ENCODE results near the gene PHACTR2. TPM values are rescaled to one million over a fixed set of nuclear protein-coding genes. Genes with fewer than 3 reads are reported as not detected.
A peak's percentile ranks its signal among the peaks of the same experiment; 100 is the strongest.

The PHACTR2 gene
- total RNA-seq, 4 donors from 2014 or later: 95.0 to 127 (median 111) TPM

GRCh38 chr6:143761074-143761473 is 83.3 kb downstream of the PHACTR2 start:
- DNase-seq: no peak
- Histone ChIP-seq H3K4me1 (peaks cover 19 to 23% of the 10 kb centered on the region in 2 donors), H3K27me3 (no peaks in the 10 kb centered on the region), H3K36me3 (no peaks in the 10 kb centered on the region), H3K9me3 (no peaks in the 10 kb centered on the region), H3K27ac (no peak overlapping the region), H3K4me3 (replicated peaks in 1 of 3) (no peak overlapping the region)
- TF ChIP-seq CTCF (IDR thresholded peaks at IDR 0.05) (no peak), POLR2A (IDR thresholded peaks at IDR 0.05) (no peak)
- intact Hi-C loops (cut with DNase I): no loop called here

- DNase-seq: no peak
- intact Hi-C loops (cut with DNase I): no loop called here
- Histone ChIP-seq H3K27me3 (no peaks in the 10 kb centered on the region), H3K4me3 (replicated peaks in 1 of 3) (no peak overlapping the region), H3K27ac (no peak overlapping the region), H3K36me3 (no peaks in the 10 kb centered on the region), H3K4me1 (peaks cover 25 to 28% of the 10 kb centered on the region in 2 donors), H3K9me3 (no peaks in the 10 kb centered on the region)
- TF ChIP-seq POLR2A (IDR thresholded peaks at IDR 0.05) (no peak), CTCF (IDR thresholded peaks at IDR 0.05) (no peak)
- 59 to 83% methylated on average over 3 of the region's 3 CpGs for WGBS, 2 donors
Measured at GRCh38 chr6:143762126-143762525, 84.4 kb downstream of the PHACTR2 start.

GRCh38 chr6:143765422-143766184 is 87.8 kb downstream of the PHACTR2 start:
- H3K27me3 ChIP-seq: no peaks in the 10 kb centered on the region
- peaks cover 24 to 25% of the 10 kb centered on the region in 2 donors for H3K4me1 ChIP-seq
- DNase-seq: peak; percentile 58 to 72
- 30 to 45% methylated on average over 8 of the region's 8 CpGs for WGBS, 2 donors
- intact Hi-C loops (cut with DNase I): no loop called here
- no peaks in the 10 kb centered on the region for H3K9me3 ChIP-seq
- no peak overlapping the region for H3K4me3 ChIP-seq (replicated peaks in 1 of 3)
- TF ChIP-seq POLR2A (IDR thresholded peaks at IDR 0.05) (no peak), CTCF (IDR thresholded peaks at IDR 0.05) (no peak)
- no peaks in the 10 kb centered on the region for H3K36me3 ChIP-seq
- H3K27ac ChIP-seq: peak overlapping the region; percentile 50 to 57 (median 55)

GRCh38 chr6:143766185-143766553 is 88.4 kb downstream of the PHACTR2 start:
- TF ChIP-seq POLR2A (IDR thresholded peaks at IDR 0.05) (no peak), CTCF (IDR thresholded peaks at IDR 0.05) (no peak)
- DNase-seq: no peak
- Histone ChIP-seq H3K27me3 (no peaks in the 10 kb centered on the region), H3K4me1 (peaks cover 24 to 25% of the 10 kb centered on the region in 2 donors), H3K27ac (peak overlapping the region in 1 of 3 donors; percentile 50), H3K36me3 (no peaks in the 10 kb centered on the region), H3K4me3 (replicated peaks in 1 of 3) (no peak overlapping the region), H3K9me3 (no peaks in the 10 kb centered on the region)
- WGBS, 2 donors: 95 to 100% methylated on average over 1 of the region's 1 CpG
- intact Hi-C loops (cut with DNase I): no loop called here

- Histone ChIP-seq H3K27me3 (no peaks in the 10 kb centered on the region), H3K36me3 (no peaks in the 10 kb centered on the region), H3K4me1 (peaks cover 18 to 23% of the 10 kb centered on the region in 2 donors), H3K9me3 (no peaks in the 10 kb centered on the region), H3K27ac (no peak overlapping the region), H3K4me3 (replicated peaks in 1 of 3) (no peak overlapping the region)
- no peak for DNase-seq
- TF ChIP-seq POLR2A (IDR thresholded peaks at IDR 0.05) (no peak), CTCF (IDR thresholded peaks at IDR 0.05) (no peak)
- intact Hi-C loops (cut with DNase I): no loop called here
- WGBS, 2 donors: 96 to 97% methylated on average over 2 of the region's 2 CpGs
Measured at GRCh38 chr6:143767433-143767832, 89.7 kb downstream of the PHACTR2 start.

Measured in thyroid gland (tissue), 4 donors.